HG02885 (cell line): ENCODE measurements around the gene NETO1.

Experiments used
- ATAC-seq: cut with Tn5 transposase; IDR thresholded peaks from one replicate; pipeline ENCODE4 v1.9.1; 2021; ENCODE audit warnings: mild to moderate bottlenecking; ENCODE audit not compliant: unreplicated experiment, poor library complexity

The NETO1 gene

GRCh38 chr18:72847771-72848170 is 20.0 kb downstream of the NETO1 start:
- no peak for ATAC-seq

GRCh38 chr18:72846736-72847533 is 20.9 kb downstream of the NETO1 start:
- no peak for ATAC-seq

GRCh38 chr18:72843743-72844142 is 24.0 kb downstream of the NETO1 start:
- ATAC-seq = no peak

- ATAC-seq = no peak
Observed at GRCh38 chr18:72840109-72840508, 27.7 kb downstream of the NETO1 start.

GRCh38 chr18:72834731-72835130 is 33.1 kb downstream of the NETO1 start:
- ATAC-seq = no peak

GRCh38 chr18:72833471-72833870 is 34.3 kb downstream of the NETO1 start:
- ATAC-seq = no peak

- no peak for ATAC-seq
Observed at GRCh38 chr18:72830109-72830508, 37.7 kb downstream of the NETO1 start.

GRCh38 chr18:72828601-72829000 is 39.2 kb downstream of the NETO1 start:
- no peak for ATAC-seq

GRCh38 chr18:72826736-72827135 is 41.1 kb downstream of the NETO1 start:
- no peak for ATAC-seq

- ATAC-seq = no peak
Observed at GRCh38 chr18:72823345-72823744, 44.4 kb downstream of the NETO1 start.

- ATAC-seq = no peak
Observed at GRCh38 chr18:72822202-72822601, 45.6 kb downstream of the NETO1 start.

- ATAC-seq = no peak
Observed at GRCh38 chr18:72820571-72820970, 47.2 kb downstream of the NETO1 start.

- ATAC-seq = no peak
Observed at GRCh38 chr18:72819050-72819449, 48.7 kb downstream of the NETO1 start.

GRCh38 chr18:72811047-72811446 is 56.7 kb downstream of the NETO1 start:
- ATAC-seq = no peak

GRCh38 chr18:72808680-72809079 is 59.1 kb downstream of the NETO1 start:
- no peak for ATAC-seq

- ATAC-seq = no peak
Observed at GRCh38 chr18:72799106-72799505, 68.7 kb downstream of the NETO1 start.

GRCh38 chr18:72783530-72783929 is 84.3 kb downstream of the NETO1 start:
- no peak for ATAC-seq

GRCh38 chr18:72774914-72775313 is 92.9 kb downstream of the NETO1 start:
- ATAC-seq = no peak

- no peak for ATAC-seq
Observed at GRCh38 chr18:72772916-72773315, 94.9 kb downstream of the NETO1 start.

GRCh38 chr18:72768681-72769229 is 99.0 kb downstream of the NETO1 start:
- ATAC-seq = no peak

GRCh38 chr18:72762515-72763122 is 105.2 kb downstream of the NETO1 start:
- ATAC-seq = peak; percentile 93

- ATAC-seq = no peak
Observed at GRCh38 chr18:72752220-72752619, 115.6 kb downstream of the NETO1 start.
